GM18858 (cell line): ENCODE results near the gene SH3D21.
A peak's percentile ranks its signal among the peaks of the same experiment; 100 is the strongest.

ENCODE experiments used
- ATAC-seq: cut with Tn5 transposase; IDR thresholded peaks from one replicate; pipeline ENCODE4 v1.9.1; 2021; ENCODE audit not compliant: unreplicated experiment

SH3D21 gene

DNA sequence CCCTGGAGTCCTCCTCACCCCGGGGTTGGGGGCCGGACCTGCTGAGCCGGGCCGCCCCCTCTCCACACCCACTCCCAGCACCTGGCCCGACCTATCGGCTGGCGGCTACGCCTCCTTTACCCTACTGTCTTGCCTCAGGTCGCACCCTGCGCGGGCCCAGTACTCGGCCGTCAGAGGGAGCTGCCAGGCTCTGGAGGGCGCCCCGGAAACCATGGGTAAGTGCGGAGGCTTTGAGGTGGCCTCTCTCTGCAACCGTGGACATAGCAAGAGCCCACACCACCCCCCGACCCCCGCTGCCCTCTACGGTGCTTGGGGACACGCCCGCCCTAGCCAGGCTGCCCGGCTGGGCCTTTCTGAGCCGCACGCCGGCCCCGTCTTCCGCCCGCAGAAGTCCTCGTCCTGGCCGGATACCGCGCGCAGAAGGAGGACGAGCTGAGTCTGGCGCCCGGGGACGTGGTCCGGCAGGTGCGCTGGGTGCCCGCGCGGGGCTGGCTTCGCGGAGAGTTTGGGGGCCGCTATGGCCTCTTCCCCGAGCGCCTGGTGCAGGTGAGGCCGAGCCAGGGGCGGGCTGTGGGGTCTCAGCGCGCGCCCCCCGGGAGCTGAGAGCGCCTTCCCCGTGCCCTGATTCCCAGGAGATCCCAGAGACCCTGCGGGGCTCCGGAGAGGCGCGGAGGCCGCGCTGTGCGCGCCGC lies at the start of gene SH3D21:
TSS of gene SH3D21 (plus strand) at position 159 of the 692 bp plus-strand sequence. CDS start at position 212, 53 bp downstream.
- ATAC-seq: peak; percentile 9

GRCh38 chr1:36256558-36257374 lies 49.4 kb upstream of the SH3D21 start:
- no peak for ATAC-seq

GRCh38 chr1:36257375-36257767 lies 48.8 kb upstream of the SH3D21 start:
- ATAC-seq: no peak

DNA sequence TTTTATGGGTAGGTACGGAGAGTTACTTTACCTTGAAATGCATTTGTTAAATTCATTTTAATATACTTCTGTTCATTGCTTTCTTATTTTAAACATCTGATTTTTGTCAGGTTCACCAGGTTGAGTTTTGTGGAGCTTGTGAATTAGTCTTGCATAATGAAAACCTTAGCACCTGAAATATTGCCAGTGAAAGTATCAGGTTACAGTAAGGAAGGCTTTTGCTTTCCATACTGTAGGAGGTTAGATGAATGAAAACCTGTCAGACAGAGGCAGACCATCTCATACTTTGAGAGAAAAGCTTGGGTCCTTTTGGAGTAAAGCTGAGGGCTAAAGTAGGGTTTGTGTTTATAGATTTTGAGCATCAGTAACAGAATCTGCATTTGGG lies 47.2 kb upstream of the SH3D21 start:
- no peak for ATAC-seq

GRCh38 chr1:36268981-36269380 lies 37.2 kb upstream of the SH3D21 start:
- no peak for ATAC-seq

GRCh38 chr1:36269408-36269838 lies 36.7 kb upstream of the SH3D21 start:
- no peak for ATAC-seq

- no peak for ATAC-seq
Observed at GRCh38 chr1:36273024-36273423, 33.1 kb upstream of the SH3D21 start.

DNA sequence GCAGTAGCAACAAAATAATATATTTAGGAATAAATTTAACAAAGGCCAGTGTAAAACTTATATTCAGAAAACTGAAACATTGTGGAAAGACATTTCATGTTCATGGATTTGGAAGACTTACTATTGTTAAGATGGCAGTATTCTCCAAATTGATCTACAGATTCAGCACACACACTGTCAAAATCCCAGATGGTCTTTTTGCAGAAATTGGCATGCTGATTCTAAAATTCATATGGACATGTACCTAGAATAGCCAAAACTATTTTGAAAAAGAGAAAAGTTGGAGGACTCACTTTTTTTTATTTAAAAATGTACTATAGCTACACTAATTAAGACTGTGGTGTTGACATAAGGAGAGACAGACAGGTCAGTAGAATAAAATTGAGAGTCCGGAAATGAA lies 32.0 kb upstream of the SH3D21 start:
- no peak for ATAC-seq

DNA sequence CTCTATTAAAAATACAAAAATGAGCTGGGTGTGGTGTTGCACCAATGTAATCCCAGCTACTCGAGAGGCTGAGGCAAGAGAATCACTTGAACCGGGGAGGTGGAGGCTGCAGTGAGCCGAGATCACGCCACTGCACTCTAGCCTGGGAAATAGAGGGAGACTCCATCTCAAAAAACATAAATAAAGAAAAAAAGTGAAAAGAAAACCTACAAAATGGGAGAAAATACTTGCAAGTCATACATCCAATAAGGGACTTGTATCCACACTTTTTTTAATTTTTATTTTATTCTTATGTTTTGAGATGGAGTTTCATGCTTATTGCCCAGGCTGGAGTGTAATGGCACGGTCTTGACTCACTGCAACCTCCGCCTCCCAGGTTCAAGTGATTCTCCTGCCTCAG lies 29.5 kb upstream of the SH3D21 start:
- ATAC-seq: no peak

GRCh38 chr1:36279110-36279788 lies 26.9 kb upstream of the SH3D21 start:
- no peak for ATAC-seq

GRCh38 chr1:36279789-36280296 lies 26.3 kb upstream of the SH3D21 start:
- ATAC-seq: no peak

- ATAC-seq: no peak
Observed at GRCh38 chr1:36284061-36284460, 22.1 kb upstream of the SH3D21 start.

DNA sequence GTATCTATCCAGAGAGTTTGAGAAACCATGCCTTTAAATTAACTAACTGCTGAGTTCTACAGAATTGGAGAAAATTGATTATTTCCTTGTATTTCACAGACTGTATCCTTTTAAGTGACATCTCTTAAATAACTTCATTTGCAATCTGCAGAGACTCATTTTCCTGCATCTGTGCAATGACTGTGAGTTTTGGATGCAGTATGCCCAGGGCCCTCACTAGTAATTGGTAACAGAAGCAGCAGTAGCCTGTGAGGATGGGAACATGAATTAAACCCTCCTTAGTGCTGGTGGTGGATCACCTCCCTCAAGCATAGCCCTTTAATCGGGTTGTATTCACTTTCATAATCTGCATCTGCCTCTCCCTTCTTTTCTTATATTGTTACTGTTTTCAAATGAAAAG lies 21.7 kb upstream of the SH3D21 start:
- ATAC-seq: no peak

DNA sequence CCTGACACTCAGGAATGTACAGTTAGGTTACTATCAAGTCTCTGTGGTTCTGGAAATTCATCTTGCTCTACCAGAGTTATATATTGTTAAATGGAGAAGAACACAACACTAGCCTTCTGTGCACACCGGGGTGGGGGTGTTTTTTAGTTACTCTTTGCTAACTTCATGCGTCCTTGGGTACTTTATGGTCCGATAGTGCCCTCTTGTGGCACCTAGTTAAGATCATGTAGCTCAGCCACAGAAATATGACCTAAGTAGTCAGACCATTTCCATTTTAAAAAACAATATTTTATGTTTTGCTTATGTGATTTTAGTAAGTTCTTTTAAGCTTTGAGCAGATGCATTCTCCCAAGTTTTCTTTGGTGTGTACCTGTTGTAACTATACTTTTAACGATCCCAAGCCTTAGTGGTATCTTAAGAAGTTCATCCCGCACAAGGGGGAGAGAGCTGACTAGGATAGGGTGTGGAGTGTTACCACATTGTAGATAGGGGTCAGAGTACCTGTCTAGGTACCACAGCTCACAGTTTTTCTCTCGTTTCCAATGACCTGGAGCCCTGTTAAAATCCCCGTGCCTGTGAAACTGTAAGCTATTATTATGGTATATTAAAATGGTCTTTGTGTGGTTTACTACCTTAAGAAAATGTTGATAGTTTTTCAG lies 20.6 kb upstream of the SH3D21 start:
- ATAC-seq: no peak

DNA sequence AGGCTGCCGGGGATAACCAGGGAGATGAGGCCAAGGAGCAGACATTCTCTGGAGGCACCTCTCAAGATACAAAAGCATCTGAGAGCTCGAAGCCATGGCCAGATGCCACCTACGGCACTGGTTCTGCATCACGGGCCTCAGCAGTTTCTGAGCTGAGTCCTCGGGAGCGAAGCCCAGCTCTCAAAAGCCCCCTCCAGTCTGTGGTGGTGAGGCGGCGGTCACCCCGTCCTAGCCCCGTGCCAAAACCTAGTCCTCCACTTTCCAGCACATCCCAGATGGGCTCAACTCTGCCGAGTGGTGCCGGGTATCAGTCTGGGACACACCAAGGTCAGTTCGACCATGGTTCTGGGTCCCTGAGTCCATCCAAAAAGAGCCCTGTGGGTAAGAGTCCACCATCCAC lies 19.4 kb upstream of the SH3D21 start:
- no peak for ATAC-seq

- no peak for ATAC-seq
Observed at GRCh38 chr1:36287595-36287994, 18.6 kb upstream of the SH3D21 start.

DNA sequence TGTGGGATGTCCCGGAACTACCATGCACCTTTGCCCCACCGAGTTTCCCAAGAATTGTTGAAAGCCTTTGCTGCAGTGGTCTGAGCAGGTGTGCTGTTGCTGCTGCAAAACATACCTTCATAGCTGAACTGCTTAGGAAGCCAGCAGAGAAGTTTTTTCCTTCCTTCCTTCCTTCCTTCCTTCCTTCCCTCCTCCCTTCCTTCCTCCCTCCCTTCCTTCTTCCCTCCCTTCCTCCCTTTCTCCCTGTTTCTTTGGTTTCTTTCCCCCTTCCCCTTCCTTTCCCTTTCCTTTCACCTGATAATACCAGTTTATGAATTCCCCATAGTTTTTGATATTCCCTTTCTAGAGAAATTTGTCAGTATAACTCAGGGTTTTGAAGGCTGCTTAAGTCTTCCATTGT lies 10.8 kb upstream of the SH3D21 start:
- no peak for ATAC-seq

DNA sequence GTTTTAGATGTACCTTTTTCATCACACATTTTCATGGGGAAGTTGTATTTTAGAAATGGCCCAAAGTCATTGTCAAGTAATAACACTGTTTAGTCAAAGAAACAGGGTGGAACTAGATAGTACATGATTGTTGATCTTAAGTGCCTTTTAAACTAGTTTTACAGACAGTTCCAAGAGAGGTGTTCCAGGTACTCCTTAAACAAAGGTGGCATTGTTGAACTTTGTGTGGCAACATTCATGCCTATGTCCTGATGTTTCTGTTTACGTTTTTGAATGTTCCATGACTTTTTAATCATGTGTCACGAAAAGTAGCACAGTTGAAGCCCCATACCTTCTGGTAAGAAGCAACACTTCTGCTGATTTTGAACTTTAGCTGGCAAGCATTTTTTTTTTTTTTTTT lies 9.1 kb upstream of the SH3D21 start:
- ATAC-seq: no peak

DNA sequence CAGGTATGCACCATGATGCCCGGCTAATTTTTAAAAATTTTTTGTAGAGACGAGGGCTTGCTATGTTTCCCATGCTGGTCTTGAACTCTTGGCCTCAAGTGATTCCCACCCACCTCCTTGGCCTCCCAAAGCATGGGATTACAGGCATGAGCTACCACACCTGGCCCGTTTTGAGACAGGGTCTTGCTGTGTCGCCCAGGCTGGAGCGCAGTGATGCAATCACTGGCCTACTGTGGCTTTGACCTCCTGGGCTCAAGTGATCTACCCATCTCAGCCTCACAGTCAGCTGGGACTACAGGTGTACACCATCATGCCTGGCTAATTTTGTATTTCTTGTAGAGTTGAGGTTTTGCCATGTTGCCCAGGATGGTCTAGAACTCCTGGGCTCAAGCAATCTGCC lies 7.5 kb upstream of the SH3D21 start:
- ATAC-seq: no peak

DNA sequence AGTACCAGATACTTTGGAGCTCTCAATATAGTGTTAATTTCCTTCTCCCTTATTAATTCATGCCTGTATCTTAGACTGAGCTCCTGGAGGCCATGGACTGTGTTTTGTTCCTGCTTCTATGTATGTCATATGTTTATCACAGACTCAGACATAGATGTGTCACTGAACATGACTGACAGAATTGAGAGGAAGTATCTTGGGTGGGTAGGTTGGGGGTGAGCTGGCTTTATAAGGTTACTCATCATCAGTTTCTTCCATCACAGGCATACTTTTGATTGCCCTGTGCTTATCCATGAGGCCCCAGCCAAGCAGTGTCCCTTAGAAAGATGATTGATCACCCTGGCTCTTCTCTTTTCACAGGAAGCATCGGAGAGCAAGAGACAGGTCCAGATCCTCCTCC lies 5.6 kb upstream of the SH3D21 start:
- ATAC-seq: no peak

DNA sequence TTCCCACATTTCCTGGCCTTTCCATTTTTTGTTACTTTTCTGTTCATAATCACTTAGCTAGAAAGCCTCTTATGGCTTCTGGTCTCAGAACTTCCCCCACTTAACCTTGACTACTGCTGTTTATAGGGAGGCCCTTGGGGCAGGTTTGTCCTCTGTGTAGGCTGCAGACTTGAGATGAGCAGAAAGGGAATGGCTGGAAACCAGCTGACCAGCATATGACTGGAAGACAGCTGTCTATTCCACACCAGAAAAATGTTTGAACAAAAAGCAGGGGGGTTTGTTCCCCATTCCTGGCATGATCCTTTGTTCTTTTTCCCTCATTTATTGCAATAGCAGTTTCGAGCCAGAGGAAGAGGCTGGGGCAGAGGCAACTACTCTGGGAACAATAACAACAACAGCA lies 4.9 kb upstream of the SH3D21 start:
- no peak for ATAC-seq
